Osteocyte (in vitro differentiated cells): Measurements from ENCODE around the gene SLC35F3. TPM values are rescaled to one million over a fixed set of nuclear protein-coding genes. Genes with fewer than 3 reads are reported as not detected.
"Not testable (repeated sequence)": the region's sequence is repeated elsewhere in the genome, so short reads cannot be mapped to it uniquely, and the experiment has no call there.

ENCODE experiments used
- DNase-seq: peaks from one replicate; pipeline ENCODE4 v3.0.0; 2021; ENCODE audit warnings: mixed read lengths; ENCODE audit not compliant: unreplicated experiment; ENCODE audit errors: extremely low spot score
- H3K27ac Mint-ChIP-seq: one replicate; pipeline ENCODE4 v1.8.0; 2021; ENCODE audit warnings: mild to moderate bottlenecking, mixed read lengths; ENCODE audit not compliant: unreplicated experiment
- H3K27me3 Mint-ChIP-seq: one replicate; pipeline ENCODE4 v1.8.0; 2021; ENCODE audit warnings: mixed read lengths; ENCODE audit not compliant: unreplicated experiment
- H3K36me3 Mint-ChIP-seq: one replicate; pipeline ENCODE4 v1.8.0; 2021; ENCODE audit warnings: mixed read lengths; ENCODE audit not compliant: unreplicated experiment
- H3K4me1 Mint-ChIP-seq: one replicate; pipeline ENCODE4 v1.8.0; 2021; ENCODE audit warnings: mixed read lengths; ENCODE audit not compliant: unreplicated experiment
- H3K4me3 Mint-ChIP-seq: one replicate; pipeline ENCODE4 v1.8.0; 2021; ENCODE audit warnings: mild to moderate bottlenecking, moderate library complexity, mixed read lengths; ENCODE audit not compliant: unreplicated experiment
- H3K9me3 Mint-ChIP-seq: one replicate; pipeline ENCODE4 v1.8.0; 2021; ENCODE audit warnings: mixed read lengths; ENCODE audit not compliant: unreplicated experiment
- CTCF ChIP-seq: fragments of 200-600 bp; sonication (generic); IDR thresholded peaks from 2 replicates; pipeline ENCODE4 v1.5.0; 2021; ENCODE audit warnings: antibody characterized with exemption, mild to moderate bottlenecking, moderate library complexity
- total RNA-seq: library from RNA; stranded (reverse); gene quantifications from 2 replicates; pipeline ENCODE4 v1.2.1, GENCODE V29; 2021

SLC35F3 gene
- total RNA-seq, 1 donor from 2014 or later = not detected

- H3K36me3 Mint-ChIP-seq = no peaks in the 10 kb centered on the region
- no peak overlapping the region for H3K4me3 Mint-ChIP-seq
Observed at GRCh38 chr1:234345237-234345636, 440.8 kb downstream of the SLC35F3 start.

GRCh38 chr1:234348964-234349363 is 444.5 kb downstream of the SLC35F3 start:
- no peak overlapping the region for H3K27ac Mint-ChIP-seq
- peaks cover 37% of the 10 kb centered on the region for H3K27me3 Mint-ChIP-seq
- H3K4me1 Mint-ChIP-seq = no peaks in the 10 kb centered on the region
- H3K9me3 Mint-ChIP-seq = no peaks in the 10 kb centered on the region
- H3K36me3 Mint-ChIP-seq = no peaks in the 10 kb centered on the region
- no peak for DNase-seq
- TF ChIP-seq CTCF = no peak
- no peak overlapping the region for H3K4me3 Mint-ChIP-seq

More at GRCh38 chr1:234345237-234345636, 440.8 kb downstream of the SLC35F3 start:
- TF ChIP-seq CTCF = no peak
- Mint-ChIP-seq H3K9me3 (peaks cover 2% of the 10 kb centered on the region), H3K27ac (no peak overlapping the region), H3K27me3 (peaks cover 19% of the 10 kb centered on the region), H3K4me1 (no peaks in the 10 kb centered on the region)
- no peak for DNase-seq

GRCh38 chr1:234355782-234356510 is 451.5 kb downstream of the SLC35F3 start:
- no peak for DNase-seq
- Mint-ChIP-seq H3K4me1 (no peaks in the 10 kb centered on the region), H3K27me3 (peaks cover 44% of the 10 kb centered on the region), H3K4me3 (no peak overlapping the region), H3K9me3 (no peaks in the 10 kb centered on the region), H3K36me3 (no peaks in the 10 kb centered on the region), H3K27ac (no peak overlapping the region)
- TF ChIP-seq CTCF = no peak

- H3K4me3 Mint-ChIP-seq, DNase-seq, H3K27ac Mint-ChIP-seq, H3K4me1 Mint-ChIP-seq, H3K9me3 Mint-ChIP-seq, H3K36me3 Mint-ChIP-seq: not testable (repeated sequence)
- peaks cover 47% of the 10 kb centered on the region for H3K27me3 Mint-ChIP-seq
Observed at GRCh38 chr1:234356615-234357269, 452.3 kb downstream of the SLC35F3 start.

- Mint-ChIP-seq H3K27ac (no peak overlapping the region), H3K4me3 (no peak overlapping the region), H3K9me3 (no peaks in the 10 kb centered on the region), H3K36me3 (no peaks in the 10 kb centered on the region), H3K4me1 (no peaks in the 10 kb centered on the region), H3K27me3 (peaks cover 41% of the 10 kb centered on the region)
- no peak for DNase-seq
- TF ChIP-seq CTCF = no peak
Observed at GRCh38 chr1:234357831-234358230, 453.4 kb downstream of the SLC35F3 start.
